Lower leg skin (tissue), 4 donors: ENCODE results near the gene CFAP119. TPM values are rescaled to one million over a fixed set of nuclear protein-coding genes. Genes with fewer than 3 reads are reported as not detected.
A peak's percentile ranks its signal among the peaks of the same experiment; 100 is the strongest.
"Not testable (repeated sequence)": the region's sequence is repeated elsewhere in the genome, so short reads cannot be mapped to it uniquely, and the experiment has no call there.

Experiments
- DNase-seq, 2 donors: peaks; one replicate each; pipeline ENCODE4 v3.0.0-alpha.2; 2019; ENCODE audit warnings: low spot score in 2 of 2
- H3K4me3 ChIP-seq: fragments of 200-600 bp; sonication (generic); 2 replicates; pipeline ENCODE4 v1.5.1; 2017; ENCODE audit warnings: mild to moderate bottlenecking, low read depth; ENCODE audit not compliant: poor library complexity, severe bottlenecking
- CTCF ChIP-seq, 3 donors: fragments of 450-650 bp; IDR thresholded peaks; one replicate each; pipeline ENCODE4 v1.5.1; 2016; ENCODE audit warnings: antibody characterized with exemption in 3 of 3, mild to moderate bottlenecking in 3 of 3, moderate library complexity in 2 of 3
- POLR2A ChIP-seq, 2 donors: fragments of 450-650 bp; IDR thresholded peaks; one replicate each; pipeline ENCODE4 v1.6.1; 2016 to 2017; ENCODE audit warnings: antibody characterized with exemption in 2 of 2, mild to moderate bottlenecking in 1 of 2, moderate library complexity in 1 of 2
- WGBS, 2 donors: methylation state at CpG; one replicate each; pipeline ENCODE4 v1.1.5; 2018; 5-methylcytosine and 5-hydroxymethylcytosine counted together
- intact Hi-C: fragments of 100-400 bp; cut with DNase I; formaldehyde crosslinking; loops from one replicate; pipeline ENCODE4 v1.15.0; 2023; ENCODE audit warnings: low total_unique reads
- total RNA-seq, 4 donors: library from RNA; depleted of rRNA; stranded (reverse); fragments of >200 nt; gene quantifications; one replicate each; pipeline ENCODE4 v1.1.0, GENCODE V29; 2016

The CFAP119 gene
- total RNA-seq = 1 to 10 TPM; 1.2 to 4.1 (median 2.6) TPM

DNA sequence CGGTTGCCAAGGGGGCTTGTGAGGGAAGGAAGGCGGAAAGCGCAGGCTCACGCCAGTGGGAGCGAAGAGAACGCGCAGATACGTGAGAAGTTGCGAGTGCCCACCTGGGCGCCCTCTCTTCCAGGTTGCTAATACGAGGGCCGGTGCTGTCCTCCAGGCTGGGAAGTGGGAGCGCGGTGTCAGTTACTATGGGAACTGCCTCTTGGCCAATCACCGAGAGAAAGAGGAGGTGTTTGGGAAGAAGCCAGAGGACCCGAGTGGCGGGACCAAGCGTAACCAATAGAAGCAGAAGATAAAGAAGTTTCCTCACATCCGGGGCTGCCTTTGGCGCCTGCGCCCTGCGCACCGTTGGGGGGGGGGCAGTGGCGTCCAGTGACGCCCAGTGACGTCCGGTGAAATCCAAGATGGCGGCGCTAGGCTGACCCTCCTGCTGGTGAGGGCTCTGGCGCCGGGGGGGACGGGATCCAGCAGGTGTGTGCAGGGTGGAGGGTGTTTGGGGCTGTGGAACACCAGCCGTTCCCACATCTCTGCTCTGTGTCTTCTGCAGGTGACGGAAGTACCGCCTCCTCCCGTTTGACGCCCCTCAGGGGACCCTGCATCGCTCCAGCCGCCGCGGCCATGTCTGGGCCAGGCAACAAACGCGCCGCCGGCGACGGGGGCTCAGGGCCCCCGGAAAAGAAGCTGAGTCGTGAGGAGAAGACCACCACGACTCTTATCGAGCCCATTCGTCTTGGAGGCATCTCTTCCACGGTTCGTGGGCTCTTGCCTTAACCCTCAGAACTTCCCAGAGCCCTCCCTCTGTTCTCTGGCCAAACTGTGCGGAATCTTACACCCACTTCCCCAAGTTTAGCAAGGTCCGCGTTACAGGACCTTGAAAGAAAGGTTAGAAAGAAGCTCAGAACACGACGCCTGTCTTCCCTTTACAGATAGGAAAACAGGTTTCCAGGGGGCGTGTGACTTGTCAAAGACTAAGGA lies at the start of gene CFAP119, which contains the start of gene RNF40:
CFAP119 (minus strand) TSS at position 135 of the 975 bp plus-strand sequence. CDS start 314 bp downstream, outside the sequence.
RNF40 (plus strand) TSS at position 395 of the 975 bp plus-strand sequence; CDS start at position 619, 224 bp downstream.
- TF ChIP-seq POLR2A (IDR thresholded peaks at IDR 0.05) = peak in 1 of 2 donors; percentile 38
- TF ChIP-seq CTCF (IDR thresholded peaks at IDR 0.05) = no peak
- DNase-seq = peak; percentile 98 to 99
- peak within 1 kb of the TSS; percentile 79 for H3K4me3 ChIP-seq
- intact Hi-C loops = no loop called here
- 1% methylated on average over 57 to 60 of the region's 60 CpGs for WGBS, 2 donors

GRCh38 chr16:30809675-30810074 lies 47.8 kb upstream of the CFAP119 start:
- intact Hi-C loops, H3K4me3 ChIP-seq, DNase-seq: not testable (repeated sequence)
- 79 to 84% methylated on average over 5 of the region's 5 CpGs for WGBS, 2 donors

DNA sequence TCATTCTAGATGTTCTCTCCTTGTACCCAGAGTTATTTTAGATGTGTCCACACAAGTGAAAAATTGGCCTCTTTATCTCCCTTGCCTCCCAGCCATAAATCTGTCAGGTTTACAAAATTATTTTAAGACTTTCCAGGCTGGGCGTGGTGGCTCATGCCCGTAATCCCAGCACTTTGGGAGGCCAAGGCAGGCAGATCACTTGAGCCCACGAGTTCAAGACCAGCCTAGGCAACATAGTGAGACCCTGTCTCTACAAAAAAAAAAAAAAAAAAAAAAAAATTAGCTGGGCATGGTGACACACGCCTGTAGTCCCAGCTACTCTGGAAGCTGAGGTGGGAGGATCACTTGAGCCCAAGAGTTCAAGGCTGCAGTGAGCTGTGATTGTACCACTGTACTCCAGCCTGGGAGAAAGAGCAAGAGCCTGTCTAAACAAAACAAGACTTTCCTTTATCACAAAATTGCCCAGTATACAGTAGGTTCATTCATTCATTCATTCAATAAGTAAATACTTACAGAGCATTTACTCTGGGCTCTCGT lies 47.1 kb upstream of the CFAP119 start:
- intact Hi-C loops, H3K4me3 ChIP-seq, DNase-seq: not testable (repeated sequence)
- 48 to 52% methylated on average over 5 of the region's 5 CpGs for WGBS, 2 donors

DNA sequence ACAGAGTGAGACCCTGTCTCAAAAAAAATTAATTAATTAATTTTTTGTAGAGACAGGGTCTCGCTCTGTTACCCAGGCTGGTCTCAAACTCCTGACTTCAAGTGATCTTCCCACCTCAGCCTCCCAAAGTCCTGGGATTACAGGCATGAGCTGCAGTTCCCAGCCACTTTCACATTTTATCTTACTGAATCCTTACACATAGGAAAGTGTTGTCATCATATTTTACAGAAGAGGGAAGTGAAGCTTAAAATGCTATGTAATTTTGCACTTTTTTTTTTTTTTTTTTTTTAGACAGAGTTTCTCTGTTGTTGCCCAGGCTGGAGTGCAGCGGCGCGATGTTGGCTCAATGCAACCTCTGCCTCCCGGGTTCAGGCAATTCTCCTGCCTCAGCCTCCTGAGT lies 46.3 kb upstream of the CFAP119 start:
- 77 to 84% methylated on average over 5 of the region's 5 CpGs for WGBS, 2 donors
- TF ChIP-seq POLR2A (IDR thresholded peaks at IDR 0.05) (no peak), CTCF (IDR thresholded peaks at IDR 0.05) (no peak)
- DNase-seq = no peak
- intact Hi-C loops = no loop called here
- H3K4me3 ChIP-seq = no peak overlapping the region

- intact Hi-C loops = no loop called here
- TF ChIP-seq POLR2A (IDR thresholded peaks at IDR 0.05) (peak in 1 of 2 donors; percentile 34), CTCF (IDR thresholded peaks at IDR 0.05) (no peak)
- DNase-seq = peak; percentile 77 to 97
- H3K4me3 ChIP-seq = peak overlapping the region; percentile 66
- 3 to 5% methylated on average over 39 to 42 of the region's 62 CpGs for WGBS, 2 donors
Observed at GRCh38 chr16:30805370-30806169, 43.7 kb upstream of the CFAP119 start.

GRCh38 chr16:30805056-30805369 lies 43.2 kb upstream of the CFAP119 start:
- WGBS, 2 donors = 32 to 39% methylated on average over 8 of the region's 8 CpGs
- no peak for DNase-seq

More at GRCh38 chr16:30805056-30805369, 43.2 kb upstream of the CFAP119 start:
- H3K4me3 ChIP-seq = peak overlapping the region; percentile 66
- intact Hi-C loops = no loop called here
- no peak for TF ChIP-seq CTCF (IDR thresholded peaks at IDR 0.05)
- no peak for TF ChIP-seq POLR2A (IDR thresholded peaks at IDR 0.05)
